HepG2 (cell line): Measurements from ENCODE around the gene CADPS2. TPM values are rescaled to one million over a fixed set of nuclear protein-coding genes. Genes with fewer than 3 reads are reported as not detected.

Experiments
- HNRNPH1 ChIP-seq: fragments of 200-400 bp; formaldehyde crosslinking; optimal IDR thresholded peaks from 2 replicates; pipeline ENCODE3; 2017; ENCODE audit warnings: mild to moderate bottlenecking, low read depth, low read length
- KAT8 ChIP-seq: IDR thresholded peaks from 2 replicates; pipeline ENCODE4 v1.6.1; 2016; ENCODE audit warnings: missing genetic modification reagents, missing compliant biosample characterization
- MYC ChIP-seq: sonication (generic); formaldehyde crosslinking; IDR thresholded peaks from 2 replicates; pipeline ENCODE4 v1.9.0; 2021; ENCODE audit warnings: missing genetic modification reagents, borderline replicate concordance
- NONO ChIP-seq, 2 experiments: fragments of 450-650 bp in 1 of 2; sonication (generic) in 1 of 2; formaldehyde crosslinking in 1 of 2; IDR thresholded peaks in 1 of 2; conservative IDR thresholded peaks in 1 of 2; 2 replicates each; pipeline versions ENCODE4 v1.6.1 to v1.8.0; 2017 to 2022; ENCODE audit warnings: mild to moderate bottlenecking in 1 of 2, missing genetic modification reagents in 1 of 2, moderate library complexity in 1 of 2
- NR1H2 ChIP-seq: sonication (generic); formaldehyde crosslinking; IDR thresholded peaks from 2 replicates; pipeline ENCODE4 v1.8.1; 2022; ENCODE audit warnings: low read depth, missing genetic modification reagents, borderline replicate concordance
- POGZ ChIP-seq: sonication (generic); formaldehyde crosslinking; IDR thresholded peaks from 2 replicates; pipeline ENCODE4 v1.4.0; 2020; ENCODE audit warnings: mild to moderate bottlenecking, missing genetic modification reagents
- SIN3B ChIP-seq: fragments of 150-350 bp; IDR thresholded peaks from 2 replicates; pipeline ENCODE4 v1.6.1; 2014; ENCODE audit warnings: low read length
- TCF7L2 ChIP-seq: IDR thresholded peaks from 2 replicates; pipeline ENCODE4 v1.6.1; 2011; ENCODE audit warnings: mild to moderate bottlenecking, low read depth, low read length, moderate library complexity
- ZBTB3 ChIP-seq: sonication (generic); formaldehyde crosslinking; IDR thresholded peaks from 2 replicates; pipeline ENCODE4 v1.4.0; 2020; ENCODE audit warnings: low read depth, mild to moderate bottlenecking, moderate library complexity, missing genetic modification reagents, borderline replicate concordance
- ZFP36L1 ChIP-seq: sonication (generic); formaldehyde crosslinking; IDR thresholded peaks from 2 replicates; pipeline ENCODE4 v1.8.0; 2022; ENCODE audit warnings: mild to moderate bottlenecking, missing genetic modification reagents, moderate library complexity
- ZNF331 ChIP-seq: sonication (generic); formaldehyde crosslinking; IDR thresholded peaks from 2 replicates; pipeline ENCODE4 v1.4.0; 2020; ENCODE audit warnings: missing genetic modification reagents
- ZNF33A ChIP-seq: sonication (generic); formaldehyde crosslinking; IDR thresholded peaks from 2 replicates; pipeline ENCODE4 v1.5.1; 2020; ENCODE audit warnings: missing genetic modification reagents, mild to moderate bottlenecking, moderate library complexity, borderline replicate concordance
- ZNF672 ChIP-seq: sonication (generic); formaldehyde crosslinking; IDR thresholded peaks from 2 replicates; pipeline ENCODE4 v1.8.1; 2022; ENCODE audit warnings: missing genetic modification reagents
- ZNF816 ChIP-seq: sonication (generic); formaldehyde crosslinking; IDR thresholded peaks from 2 replicates; pipeline ENCODE4 v1.8.0; 2022; ENCODE audit warnings: missing genetic modification reagents, mild to moderate bottlenecking, borderline replicate concordance
- polyA plus RNA-seq, 8 experiments: library from polyadenylated mRNA; depleted of rRNA in 3 of 8; stranded (reverse) in 7 of 8; unstranded in 1 of 8; fragments of >200 nt; fragmentation: Illumina TruSeq in 4 of 8; extraction: Trizol in 4 of 8; gene quantifications; 2 replicates each; pipeline versions ENCODE4 v1.2.1 to v1.2.3, GENCODE V29; 2011 to 2016; ENCODE audit warnings: low read depth in 4 of 8, missing spikeins in 1 of 8, mixed read lengths in 1 of 8; ENCODE audit not compliant: insufficient read depth in 1 of 8
- total RNA-seq, 5 experiments: library from RNA; depleted of rRNA; stranded (reverse); fragments of >200 nt; fragmentation: Illumina TruSeq; extraction: Trizol; gene quantifications; 2 replicates each; pipeline ENCODE4 v1.2.3, GENCODE V29; 2016; ENCODE audit warnings: low read depth in 1 of 5
- TF ChIP-seq, protein P1 (sequence below): sonication (generic); formaldehyde crosslinking; IDR thresholded peaks from 2 replicates; pipeline ENCODE4 v1.8.1; 2023; ENCODE audit warnings: mild to moderate bottlenecking, missing genetic modification reagents
- TF ChIP-seq, protein P2 (sequence below): sonication (generic); formaldehyde crosslinking; IDR thresholded peaks from 2 replicates; pipeline ENCODE4 v1.4.0; 2020; ENCODE audit warnings: mild to moderate bottlenecking, missing genetic modification reagents
- TF ChIP-seq, protein P3 (sequence below): sonication (generic); formaldehyde crosslinking; IDR thresholded peaks from 2 replicates; pipeline ENCODE4 v1.5.0; 2020; ENCODE audit warnings: mild to moderate bottlenecking, missing genetic modification reagents, borderline replicate concordance

CADPS2 gene
- total and polyA plus RNA-seq, 2 of the 13 experiments (the other 11 are each of a cell fraction or from before 2014, with no cell fraction given): 17.6 to 43.8 TPM

DNA sequence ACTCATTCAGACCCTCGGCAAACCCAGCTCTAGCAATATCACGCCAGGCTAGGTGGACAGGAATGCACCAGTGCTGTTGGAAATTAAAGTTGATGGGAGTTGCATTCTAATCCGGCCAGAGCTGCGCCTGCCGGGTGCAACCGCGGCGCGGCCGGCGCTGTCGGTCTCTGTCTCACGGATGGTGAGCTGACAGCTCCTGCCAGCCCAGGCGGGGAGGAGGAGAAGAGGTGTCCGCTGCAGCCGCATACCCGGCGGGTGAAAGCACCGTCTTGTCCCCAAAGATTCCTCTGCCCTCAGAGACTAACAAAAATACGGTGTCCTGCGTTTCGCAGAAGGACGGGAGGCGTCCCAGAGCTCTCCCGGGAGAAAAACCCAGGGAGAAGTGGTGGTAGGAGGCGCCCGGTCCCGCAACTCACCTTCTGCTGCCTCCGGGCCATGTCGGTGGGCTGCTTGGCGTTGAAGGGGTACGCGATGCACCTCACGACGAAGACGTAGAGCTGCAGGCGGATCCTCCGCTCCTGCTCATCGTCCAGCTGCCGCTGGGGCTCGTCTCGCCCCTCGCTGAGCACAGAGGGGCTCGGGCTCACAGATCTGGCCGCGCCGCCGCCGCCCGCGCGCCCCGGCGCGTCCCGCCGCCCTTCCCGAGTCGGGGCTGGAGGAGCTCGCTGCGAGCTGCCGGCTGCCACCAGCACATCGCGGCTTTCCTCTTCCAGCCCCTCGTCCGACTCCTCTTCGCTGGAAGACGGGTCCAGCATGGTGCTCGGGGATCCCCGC is 490 bp downstream of the CADPS2 start (continued):
- TF ChIP-seq, protein P1, sequence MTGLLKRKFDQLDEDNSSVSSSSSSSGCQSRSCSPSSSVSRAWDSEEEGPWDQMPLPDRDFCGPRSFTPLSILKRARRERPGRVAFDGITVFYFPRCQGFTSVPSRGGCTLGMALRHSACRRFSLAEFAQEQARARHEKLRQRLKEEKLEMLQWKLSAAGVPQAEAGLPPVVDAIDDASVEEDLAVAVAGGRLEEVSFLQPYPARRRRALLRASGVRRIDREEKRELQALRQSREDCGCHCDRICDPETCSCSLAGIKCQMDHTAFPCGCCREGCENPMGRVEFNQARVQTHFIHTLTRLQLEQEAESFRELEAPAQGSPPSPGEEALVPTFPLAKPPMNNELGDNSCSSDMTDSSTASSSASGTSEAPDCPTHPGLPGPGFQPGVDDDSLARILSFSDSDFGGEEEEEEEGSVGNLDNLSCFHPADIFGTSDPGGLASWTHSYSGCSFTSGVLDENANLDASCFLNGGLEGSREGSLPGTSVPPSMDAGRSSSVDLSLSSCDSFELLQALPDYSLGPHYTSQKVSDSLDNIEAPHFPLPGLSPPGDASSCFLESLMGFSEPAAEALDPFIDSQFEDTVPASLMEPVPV (CRISPR knock-in tag): no peak
- TF ChIP-seq MYC (CRISPR knock-in tag) (no peak), ZNF33A (CRISPR knock-in tag) (no peak), SIN3B (no peak), NONO (IDR thresholded peaks at IDR 0.05) (no peak), NONO (CRISPR knock-in tag; conservative IDR thresholded peaks at IDR 0.05) (peak; percentile 62), ZNF672 (CRISPR knock-in tag) (no peak), TCF7L2 (no peak), ZBTB3 (CRISPR knock-in tag) (0 out of 2 replicates have a peak, but pooled peaks have one; percentile 18), KAT8 (CRISPR knock-in tag) (no peak), NR1H2 (CRISPR knock-in tag) (no peak), POGZ (no peak), HNRNPH1 (no peak), ZFP36L1 (CRISPR knock-in tag) (0 out of 2 replicates have a peak, but pooled peaks have one; percentile 22), ZNF816 (no peak), ZNF331 (CRISPR knock-in tag) (no peak)
- TF ChIP-seq, protein P2, sequence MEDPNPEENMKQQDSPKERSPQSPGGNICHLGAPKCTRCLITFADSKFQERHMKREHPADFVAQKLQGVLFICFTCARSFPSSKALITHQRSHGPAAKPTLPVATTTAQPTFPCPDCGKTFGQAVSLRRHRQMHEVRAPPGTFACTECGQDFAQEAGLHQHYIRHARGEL: no peak
- TF ChIP-seq, protein P3, sequence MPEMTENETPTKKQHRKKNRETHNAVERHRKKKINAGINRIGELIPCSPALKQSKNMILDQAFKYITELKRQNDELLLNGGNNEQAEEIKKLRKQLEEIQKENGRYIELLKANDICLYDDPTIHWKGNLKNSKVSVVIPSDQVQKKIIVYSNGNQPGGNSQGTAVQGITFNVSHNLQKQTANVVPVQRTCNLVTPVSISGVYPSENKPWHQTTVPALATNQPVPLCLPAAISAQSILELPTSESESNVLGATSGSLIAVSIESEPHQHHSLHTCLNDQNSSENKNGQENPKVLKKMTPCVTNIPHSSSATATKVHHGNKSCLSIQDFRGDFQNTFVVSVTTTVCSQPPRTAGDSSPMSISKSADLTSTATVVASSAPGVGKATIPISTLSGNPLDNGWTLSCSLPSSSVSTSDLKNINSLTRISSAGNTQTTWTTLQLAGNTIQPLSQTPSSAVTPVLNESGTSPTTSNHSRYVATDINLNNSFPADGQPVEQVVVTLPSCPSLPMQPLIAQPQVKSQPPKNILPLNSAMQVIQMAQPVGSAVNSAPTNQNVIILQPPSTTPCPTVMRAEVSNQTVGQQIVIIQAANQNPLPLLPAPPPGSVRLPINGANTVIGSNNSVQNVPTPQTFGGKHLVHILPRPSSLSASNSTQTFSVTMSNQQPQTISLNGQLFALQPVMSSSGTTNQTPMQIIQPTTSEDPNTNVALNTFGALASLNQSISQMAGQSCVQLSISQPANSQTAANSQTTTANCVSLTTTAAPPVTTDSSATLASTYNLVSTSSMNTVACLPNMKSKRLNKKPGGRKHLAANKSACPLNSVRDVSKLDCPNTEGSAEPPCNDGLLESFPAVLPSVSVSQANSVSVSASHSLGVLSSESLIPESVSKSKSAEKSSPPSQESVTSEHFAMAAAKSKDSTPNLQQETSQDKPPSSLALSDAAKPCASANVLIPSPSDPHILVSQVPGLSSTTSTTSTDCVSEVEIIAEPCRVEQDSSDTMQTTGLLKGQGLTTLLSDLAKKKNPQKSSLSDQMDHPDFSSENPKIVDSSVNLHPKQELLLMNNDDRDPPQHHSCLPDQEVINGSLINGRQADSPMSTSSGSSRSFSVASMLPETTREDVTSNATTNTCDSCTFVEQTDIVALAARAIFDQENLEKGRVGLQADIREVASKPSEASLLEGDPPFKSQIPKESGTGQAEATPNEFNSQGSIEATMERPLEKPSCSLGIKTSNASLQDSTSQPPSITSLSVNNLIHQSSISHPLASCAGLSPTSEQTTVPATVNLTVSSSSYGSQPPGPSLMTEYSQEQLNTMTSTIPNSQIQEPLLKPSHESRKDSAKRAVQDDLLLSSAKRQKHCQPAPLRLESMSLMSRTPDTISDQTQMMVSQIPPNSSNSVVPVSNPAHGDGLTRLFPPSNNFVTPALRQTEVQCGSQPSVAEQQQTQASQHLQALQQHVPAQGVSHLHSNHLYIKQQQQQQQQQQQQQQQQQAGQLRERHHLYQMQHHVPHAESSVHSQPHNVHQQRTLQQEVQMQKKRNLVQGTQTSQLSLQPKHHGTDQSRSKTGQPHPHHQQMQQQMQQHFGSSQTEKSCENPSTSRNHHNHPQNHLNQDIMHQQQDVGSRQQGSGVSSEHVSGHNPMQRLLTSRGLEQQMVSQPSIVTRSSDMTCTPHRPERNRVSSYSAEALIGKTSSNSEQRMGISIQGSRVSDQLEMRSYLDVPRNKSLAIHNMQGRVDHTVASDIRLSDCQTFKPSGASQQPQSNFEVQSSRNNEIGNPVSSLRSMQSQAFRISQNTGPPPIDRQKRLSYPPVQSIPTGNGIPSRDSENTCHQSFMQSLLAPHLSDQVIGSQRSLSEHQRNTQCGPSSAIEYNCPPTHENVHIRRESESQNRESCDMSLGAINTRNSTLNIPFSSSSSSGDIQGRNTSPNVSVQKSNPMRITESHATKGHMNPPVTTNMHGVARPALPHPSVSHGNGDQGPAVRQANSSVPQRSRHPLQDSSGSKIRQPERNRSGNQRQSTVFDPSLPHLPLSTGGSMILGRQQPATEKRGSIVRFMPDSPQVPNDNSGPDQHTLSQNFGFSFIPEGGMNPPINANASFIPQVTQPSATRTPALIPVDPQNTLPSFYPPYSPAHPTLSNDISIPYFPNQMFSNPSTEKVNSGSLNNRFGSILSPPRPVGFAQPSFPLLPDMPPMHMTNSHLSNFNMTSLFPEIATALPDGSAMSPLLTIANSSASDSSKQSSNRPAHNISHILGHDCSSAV (CRISPR knock-in tag): no peak
